SK-N-SH (cell line): ENCODE data around the gene INPP5J. TPM values are rescaled to one million over a fixed set of nuclear protein-coding genes. Genes with fewer than 3 reads are reported as not detected.

Experiments used
- CTCF ChIA-PET: fragments of 300-600, 350-600 bp; formaldehyde crosslinking; extraction: SDS; loops from one replicate; lab custom pipeline; 2021; lab: Yijun Ruan, JAX
- POLR2A ChIA-PET: fragments of 350-600 bp; sonication (Branson Sonifier 250); formaldehyde crosslinking; extraction: SDS; loops from one replicate; lab custom pipeline; 2020; ENCODE audit warnings: antibody characterized with exemption, inconsistent platforms; lab: Yijun Ruan, JAX
- DNase-seq: peaks from one replicate; pipeline ENCODE4 v3.0.0; 2012
- H2AFZ ChIP-seq: fragments of 200-600 bp; sonication (generic); 2 replicates; pipeline ENCODE4 v1.8.1; 2016; ENCODE audit warnings: antibody characterized with exemption, mild to moderate bottlenecking, low read depth
- H3F3A ChIP-seq: fragments of 200-600 bp; sonication (generic); replicated peaks from 2 replicates; pipeline ENCODE3; 2016; ENCODE audit warnings: antibody characterized with exemption, mild to moderate bottlenecking; ENCODE audit not compliant: insufficient read depth
- H3K27ac ChIP-seq, 2 experiments: fragments of 200-500 bp in 1 of 2; fragments of 200-600 bp in 1 of 2; sonication (Bioruptor generic) in 1 of 2; sonication (generic), shearing (Covaris generic) in 1 of 2; 2 replicates each; pipeline versions ENCODE4 v1.5.1 to v1.6.1; 2014 to 2016; ENCODE audit warnings: low read depth in 2 of 2, inconsistent platforms in 1 of 2, low read length in 1 of 2, mild to moderate bottlenecking in 1 of 2, mixed read lengths in 1 of 2
- H3K27me3 ChIP-seq: fragments of 200-600 bp; sonication (generic), shearing (Covaris generic); 2 replicates; pipeline ENCODE4 v1.6.1; 2016; ENCODE audit warnings: mixed run types; ENCODE audit not compliant: insufficient read depth
- H3K36me3 ChIP-seq, 2 experiments: fragments of 200-500 bp in 1 of 2; fragments of 200-600 bp in 1 of 2; sonication (Bioruptor generic) in 1 of 2; sonication (generic) in 1 of 2; replicated peaks in 1 of 2; 2 replicates each; pipeline versions ENCODE3 to v1.5.1; 2014 to 2016; ENCODE audit warnings: low read length in 1 of 2, mild to moderate bottlenecking in 1 of 2; ENCODE audit not compliant: insufficient read depth in 2 of 2, control insufficient read depth in 1 of 2
- H3K4me1 ChIP-seq, 2 experiments: fragments of 200-500 bp in 1 of 2; fragments of 200-600 bp in 1 of 2; sonication (Bioruptor generic) in 1 of 2; sonication (generic), shearing (Covaris generic) in 1 of 2; 2 replicates each; pipeline versions ENCODE4 v1.5.1 to v1.6.1; 2014 to 2016; ENCODE audit warnings: low read depth in 1 of 2, low read length in 1 of 2, mixed run types in 1 of 2; ENCODE audit not compliant: insufficient read depth in 2 of 2, control insufficient read depth in 1 of 2
- H3K4me2 ChIP-seq: fragments of 200-600 bp; sonication (generic), shearing (Covaris generic); 2 replicates; pipeline ENCODE4 v1.6.1; 2017; ENCODE audit warnings: mixed run types
- H3K4me3 ChIP-seq, 2 experiments: fragments of 200-500 bp in 1 of 2; fragments of 200-600 bp in 1 of 2; sonication (Bioruptor generic) in 1 of 2; sonication (generic), shearing (Covaris generic) in 1 of 2; 2 replicates each; pipeline versions ENCODE4 v1.5.1 to v1.8.1; 2014 to 2016; ENCODE audit warnings: low read depth in 2 of 2, inconsistent platforms in 1 of 2, low read length in 1 of 2, mild to moderate bottlenecking in 1 of 2, mixed read lengths in 1 of 2, moderate library complexity in 1 of 2
- H3K79me2 ChIP-seq: fragments of 200-600 bp; sonication (generic); 2 replicates; pipeline ENCODE4 v1.8.1; 2017; ENCODE audit warnings: mild to moderate bottlenecking; ENCODE audit not compliant: insufficient read depth
- H3K9ac ChIP-seq: fragments of 200-600 bp; sonication (generic); 2 replicates; pipeline ENCODE4 v1.6.1; 2017; ENCODE audit warnings: mixed run types
- H3K9me2 ChIP-seq: fragments of 200-600 bp; sonication (generic); 2 replicates; pipeline ENCODE4 v1.6.1; 2017; ENCODE audit warnings: mixed run types
- H3K9me3 ChIP-seq: fragments of 200-600 bp; sonication (generic); 2 replicates; pipeline ENCODE4 v1.6.1; 2017; ENCODE audit warnings: mixed run types, mild to moderate bottlenecking, moderate library complexity
- H4K20me1 ChIP-seq: fragments of 200-600 bp; sonication (generic); 2 replicates; pipeline ENCODE4 v1.6.1; 2017; ENCODE audit warnings: mild to moderate bottlenecking, mixed run types; ENCODE audit not compliant: insufficient read depth
- ELF1 ChIP-seq: IDR thresholded peaks from 2 replicates; pipeline ENCODE4 v1.4.0; 2012
- FOXM1 ChIP-seq: IDR thresholded peaks from 2 replicates; pipeline ENCODE4 v1.4.0; 2012; ENCODE audit warnings: low read depth, mild to moderate bottlenecking
- IRF3 ChIP-seq: fragments of 150-350 bp; IDR thresholded peaks from 2 replicates; pipeline ENCODE4 v1.6.1; 2016; ENCODE audit warnings: mild to moderate bottlenecking, low read depth, low read length
- JUND ChIP-seq: IDR thresholded peaks from 2 replicates; pipeline ENCODE4 v1.4.0; 2012
- MEF2A ChIP-seq: IDR thresholded peaks from 2 replicates; pipeline ENCODE4 v1.4.0; 2012; ENCODE audit warnings: low read depth, borderline replicate concordance
- NFIC ChIP-seq: IDR thresholded peaks from 2 replicates; pipeline ENCODE4 v1.4.0; 2012; ENCODE audit warnings: borderline replicate concordance
- NRF1 ChIP-seq: IDR thresholded peaks from 2 replicates; pipeline ENCODE4 v1.6.1; 2012; ENCODE audit warnings: low read depth, mild to moderate bottlenecking, low read length
- RAD21 ChIP-seq: IDR thresholded peaks from 2 replicates; pipeline ENCODE4 v1.6.1; 2012; ENCODE audit warnings: mild to moderate bottlenecking, low read length
- RCOR1 ChIP-seq: fragments of 150-350 bp; IDR thresholded peaks from 2 replicates; pipeline ENCODE4 v1.6.1; 2017; ENCODE audit warnings: antibody characterized with exemption, low read length
- RFX5 ChIP-seq: IDR thresholded peaks from 2 replicates; pipeline ENCODE4 v1.6.1; 2012; ENCODE audit warnings: mild to moderate bottlenecking, improper control_type of control experiment, low read length
- TAF1 ChIP-seq: IDR thresholded peaks from 2 replicates; pipeline ENCODE4 v1.6.1; 2012; ENCODE audit warnings: low read depth, mild to moderate bottlenecking, low read length, moderate library complexity, borderline replicate concordance
- USF2 ChIP-seq: fragments of 150-350 bp; IDR thresholded peaks from 2 replicates; pipeline ENCODE4 v1.6.1; 2017; ENCODE audit warnings: antibody characterized with exemption, low read length, low read depth, borderline replicate concordance
- ZBTB33 ChIP-seq: IDR thresholded peaks from 2 replicates; pipeline ENCODE4 v1.4.0; 2012; ENCODE audit warnings: low read depth, borderline replicate concordance
- WGBS: methylation state at CpG from one replicate; pipeline ENCODE4 v1.1.6; 2017; ENCODE audit warnings: low lambda C conversion rate; 5-methylcytosine and 5-hydroxymethylcytosine counted together
- polyA plus RNA-seq, 3 experiments: library from polyadenylated mRNA; depleted of rRNA; stranded (reverse); fragments of >200 nt; gene quantifications; 2 replicates each; pipeline ENCODE4 v1.2.3, GENCODE V29; 2012

The INPP5J gene
- polyA plus RNA-seq, 1 of the 3 experiments (the other 2 are of a cell fraction), result 3.2 TPM

- Histone ChIP-seq H3K27ac (no peak overlapping the region), H3K9me3 (no peaks in the 10 kb centered on the region), H3K4me3 (no peak overlapping the region), H3K36me3 (peaks cover 12 to 42% of the 10 kb centered on the region in 2 experiments), H2AFZ (no peak overlapping the region), H3K9me2 (no peaks in the 10 kb centered on the region), H3K79me2 (no peaks in the 10 kb centered on the region), H3K9ac (no peak overlapping the region), H3K4me1 (no peaks in the 10 kb centered on the region; a peak in 1 of 4 replicates), H3F3A (peaks cover 3% of the 10 kb centered on the region), H4K20me1 (no peaks in the 10 kb centered on the region), H3K4me2 (no peak overlapping the region), H3K27me3 (no peaks in the 10 kb centered on the region)
- 93% methylated on average over 7 of the region's 7 CpGs for WGBS
- ChIA-PET CTCF (interaction anchor here (1.3 to 4.7 kb wide), 6 partner anchors 10 to 148 kb away, joined by 3 to 39 read pairs (median 13); partner anchors contain the start of genes LIMK2 and SELENOM), POLR2A (interaction anchor here (1.2 kb wide), 1 partner anchor 10 kb away, joined by 7 read pairs; no protein-coding TSS in a partner anchor)
- TF ChIP-seq RFX5 (no peak), USF2 (no peak), TAF1 (no peak), NRF1 (no peak), RAD21 (no peak), FOXM1 (no peak), ZBTB33 (no peak), RCOR1 (no peak)
- DNase-seq, result no peak
Measured at GRCh38 chr22:31094741-31095140, 28.0 kb upstream of the INPP5J start.

- Histone ChIP-seq H3K27me3 (no peaks in the 10 kb centered on the region), H3K4me3 (no peak overlapping the region), H3K27ac (no peak overlapping the region), H3K9me3 (no peaks in the 10 kb centered on the region), H3K4me2 (no peak overlapping the region), H4K20me1 (no peaks in the 10 kb centered on the region), H3K36me3 (peaks cover 12 to 40% of the 10 kb centered on the region in 2 experiments), H3K4me1 (no peaks in the 10 kb centered on the region; a peak in 1 of 4 replicates), H3K79me2 (no peaks in the 10 kb centered on the region), H3F3A (peaks cover 3% of the 10 kb centered on the region), H2AFZ (no peak overlapping the region), H3K9ac (no peak overlapping the region), H3K9me2 (no peaks in the 10 kb centered on the region)
- CTCF ChIA-PET, result interaction anchor here (0.5 to 4.7 kb wide), 9 partner anchors 10 to 350 kb away, joined by 3 to 39 read pairs (median 3); partner anchors contain the start of gene SELENOM
- 89% methylated on average over 3 of the region's 3 CpGs for WGBS
- no peak for TF ChIP-seq MEF2A
- TF ChIP-seq IRF3, result no peak
- TF ChIP-seq NFIC, result no peak
- TF ChIP-seq JUND, result no peak
- TF ChIP-seq ELF1, result no peak
- no peak for TF ChIP-seq ZBTB33
- no peak for DNase-seq
- POLR2A ChIA-PET, result interaction anchor here (0.5 to 1.0 kb wide), 2 partner anchors 11 to 137 kb away, joined by 3 to 4 read pairs; partner anchors contain the start of gene SELENOM
Measured at GRCh38 chr22:31095637-31096249, 27.0 kb upstream of the INPP5J start.
